Measurements from ENCODE around the gene CTNNBIP1. TPM values are rescaled to one million over a fixed set of nuclear protein-coding genes. Genes with fewer than 3 reads are reported as not detected.
A peak's percentile ranks its signal among the peaks of the same experiment; 100 is the strongest.

Gene CTNNBIP1
- total and polyA plus RNA-seq, 9 of the 15 experiments (the other 6 are each of a cell fraction or from before 2014, with no cell fraction given), result 0.65 to 29.2 (median 14.7) TPM

DNA sequence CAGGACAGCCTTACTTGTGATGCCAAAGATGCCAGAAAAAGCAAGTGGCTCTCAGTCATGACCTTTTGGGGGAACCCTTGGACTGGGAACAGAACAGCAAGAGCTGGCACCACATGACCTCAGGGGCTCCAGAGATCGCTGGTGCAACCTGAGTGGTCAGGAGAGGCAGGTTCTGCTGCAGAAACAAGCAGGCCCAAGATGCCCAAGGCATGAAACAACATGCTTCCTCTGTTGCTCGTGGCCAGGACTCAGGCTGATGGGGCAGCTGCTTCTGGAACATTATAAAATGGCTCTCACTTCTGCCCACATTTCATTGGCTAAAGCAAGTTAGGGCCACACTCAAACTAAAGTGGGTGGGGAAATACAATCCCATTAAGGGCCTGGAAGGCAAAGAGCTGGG, 68.6 kb downstream of the CTNNBIP1 start:
- CTCF ChIA-PET (ENCODE audit: low intra/inter-chr PET ratio), result no interaction called here
- no TSS peak for BruUV-seq (replicated peaks)

DNA sequence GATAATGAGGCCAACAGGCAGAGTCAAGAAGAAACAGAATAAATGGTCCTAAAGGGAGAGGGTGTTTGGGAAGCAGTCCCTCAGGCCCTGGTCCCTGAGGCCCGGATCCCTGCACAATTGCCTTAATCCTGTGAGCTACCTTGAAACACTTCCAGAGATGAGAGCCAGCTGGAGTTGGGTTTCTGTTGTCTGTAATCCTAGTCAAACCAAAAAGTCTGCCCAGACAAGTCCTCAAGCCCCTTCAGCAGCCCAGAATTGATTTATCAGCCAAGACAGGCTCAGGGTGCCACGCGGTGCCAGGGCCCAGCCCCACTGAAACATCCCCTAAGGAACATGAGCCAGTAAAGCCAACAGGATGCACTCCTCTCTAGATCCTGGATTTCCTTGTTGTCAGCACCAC, 69.9 kb downstream of the CTNNBIP1 start:
- no peak overlapping the region for H3K27ac ChIP-seq (ENCODE audit: extremely low read depth, low read depth, low read length)
- no peaks in the 10 kb centered on the region for H3K36me3 ChIP-seq (ENCODE audit: control insufficient read depth, insufficient read depth, low read length)
- ATAC-seq (no peak), FAIRE-seq (no peak), DNase-seq (ENCODE audit: extremely low read depth in 1 of 4, low spot score in 3 of 4) (no peak)
- no peak overlapping the region for H2AFZ ChIP-seq (ENCODE audit: low read depth, low read length)
- peaks cover 0 to 30% of the 10 kb centered on the region in 2 experiments; a peak in 2 of 5 replicates for H3K4me1 ChIP-seq (replicated peaks in 1 of 2; ENCODE audit: control insufficient read depth in 2 of 2, insufficient read depth in 2 of 2, low read length in 2 of 2)
- H3K4me2 ChIP-seq (ENCODE audit: insufficient read depth, low read length), result no peak overlapping the region
- no TSS peak for BruUV-seq (replicated peaks)
- H3K9me1 ChIP-seq (ENCODE audit: control insufficient read depth, insufficient read depth, low read length), result no peaks in the 10 kb centered on the region
- 0 out of 2 replicates have a peak, but pooled peaks cover 1% of the 10 kb centered on the region for H3K9me3 ChIP-seq (replicated peaks; ENCODE audit: control insufficient read depth, insufficient read depth, low read depth, low read length)
- POLR2A ChIA-PET, result interaction anchor here (1.4 to 4.3 kb wide), 2 partner anchors 9 kb away, joined by 3 to 35 read pairs; no protein-coding TSS in a partner anchor
- H3K4me3 ChIP-seq, result no peak overlapping the region
- H3K9ac ChIP-seq (ENCODE audit: insufficient read depth in 1 of 2, low read depth in 2 of 2, low read length in 2 of 2), result no peak overlapping the region
- intact Hi-C loops (cut with micrococcal nuclease) (no loop called here), in situ Hi-C loops (cut with MboI) (no loop called here)
- CTCF ChIA-PET (ENCODE audit: low intra/inter-chr PET ratio), result no interaction called here
- H3K79me2 ChIP-seq (ENCODE audit: control insufficient read depth, insufficient read depth, low read length), result no peaks in the 10 kb centered on the region
- H3K27me3 ChIP-seq (ENCODE audit: control insufficient read depth in 2 of 2, insufficient read depth in 2 of 2, low read length in 2 of 2), result peaks cover 35 to 71% of the 10 kb centered on the region in 2 experiments
- H4K20me1 ChIP-seq (replicated peaks; ENCODE audit: control insufficient read depth, insufficient read depth, low read length), result no peaks in the 10 kb centered on the region; the same call in 1 of the 2 replicates
- 4% methylated on average over 3 of the region's 3 CpGs for WGBS (ENCODE audit: insufficient coverage, low coverage, missing lambda C conversion rate)
- TF ChIP-seq, protein P1, sequence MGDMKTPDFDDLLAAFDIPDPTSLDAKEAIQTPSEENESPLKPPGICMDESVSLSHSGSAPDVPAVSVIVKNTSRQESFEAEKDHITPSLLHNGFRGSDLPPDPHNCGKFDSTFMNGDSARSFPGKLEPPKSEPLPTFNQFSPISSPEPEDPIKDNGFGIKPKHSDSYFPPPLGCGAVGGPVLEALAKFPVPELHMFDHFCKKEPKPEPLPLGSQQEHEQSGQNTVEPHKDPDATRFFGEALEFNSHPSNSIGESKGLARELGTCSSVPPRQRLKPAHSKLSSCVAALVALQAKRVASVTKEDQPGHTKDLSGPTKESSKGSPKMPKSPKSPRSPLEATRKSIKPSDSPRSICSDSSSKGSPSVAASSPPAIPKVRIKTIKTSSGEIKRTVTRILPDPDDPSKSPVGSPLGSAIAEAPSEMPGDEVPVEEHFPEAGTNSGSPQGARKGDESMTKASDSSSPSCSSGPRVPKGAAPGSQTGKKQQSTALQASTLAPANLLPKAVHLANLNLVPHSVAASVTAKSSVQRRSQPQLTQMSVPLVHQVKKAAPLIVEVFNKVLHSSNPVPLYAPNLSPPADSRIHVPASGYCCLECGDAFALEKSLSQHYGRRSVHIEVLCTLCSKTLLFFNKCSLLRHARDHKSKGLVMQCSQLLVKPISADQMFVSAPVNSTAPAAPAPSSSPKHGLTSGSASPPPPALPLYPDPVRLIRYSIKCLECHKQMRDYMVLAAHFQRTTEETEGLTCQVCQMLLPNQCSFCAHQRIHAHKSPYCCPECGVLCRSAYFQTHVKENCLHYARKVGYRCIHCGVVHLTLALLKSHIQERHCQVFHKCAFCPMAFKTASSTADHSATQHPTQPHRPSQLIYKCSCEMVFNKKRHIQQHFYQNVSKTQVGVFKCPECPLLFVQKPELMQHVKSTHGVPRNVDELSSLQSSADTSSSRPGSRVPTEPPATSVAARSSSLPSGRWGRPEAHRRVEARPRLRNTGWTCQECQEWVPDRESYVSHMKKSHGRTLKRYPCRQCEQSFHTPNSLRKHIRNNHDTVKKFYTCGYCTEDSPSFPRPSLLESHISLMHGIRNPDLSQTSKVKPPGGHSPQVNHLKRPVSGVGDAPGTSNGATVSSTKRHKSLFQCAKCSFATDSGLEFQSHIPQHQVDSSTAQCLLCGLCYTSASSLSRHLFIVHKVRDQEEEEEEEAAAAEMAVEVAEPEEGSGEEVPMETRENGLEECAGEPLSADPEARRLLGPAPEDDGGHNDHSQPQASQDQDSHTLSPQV (IDR thresholded peaks at IDR 0.05), result no peak
- TF ChIP-seq ZNF140 (CRISPR knock-in tag; IDR thresholded peaks at IDR 0.05) (no peak), HDAC6 (IDR thresholded peaks at IDR 0.05; ENCODE audit: low read depth, low read length) (no peak), ZNF146 (CRISPR knock-in tag; IDR thresholded peaks at IDR 0.05; ENCODE audit: unreplicated experiment) (no peak), HMG20A (CRISPR knock-in tag; conservative IDR thresholded peaks at IDR 0.05) (no peak)
- TF ChIP-seq, protein P2, sequence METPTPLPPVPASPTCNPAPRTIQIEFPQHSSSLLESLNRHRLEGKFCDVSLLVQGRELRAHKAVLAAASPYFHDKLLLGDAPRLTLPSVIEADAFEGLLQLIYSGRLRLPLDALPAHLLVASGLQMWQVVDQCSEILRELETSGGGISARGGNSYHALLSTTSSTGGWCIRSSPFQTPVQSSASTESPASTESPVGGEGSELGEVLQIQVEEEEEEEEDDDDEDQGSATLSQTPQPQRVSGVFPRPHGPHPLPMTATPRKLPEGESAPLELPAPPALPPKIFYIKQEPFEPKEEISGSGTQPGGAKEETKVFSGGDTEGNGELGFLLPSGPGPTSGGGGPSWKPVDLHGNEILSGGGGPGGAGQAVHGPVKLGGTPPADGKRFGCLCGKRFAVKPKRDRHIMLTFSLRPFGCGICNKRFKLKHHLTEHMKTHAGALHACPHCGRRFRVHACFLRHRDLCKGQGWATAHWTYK (CRISPR knock-in tag; IDR thresholded peaks at IDR 0.05), result no peak

More for the DNA sequence above, 68.6 kb downstream of the CTNNBIP1 start:
- Histone ChIP-seq H3K79me2 (ENCODE audit: control insufficient read depth, insufficient read depth, low read length) (no peaks in the 10 kb centered on the region), H3K4me2 (ENCODE audit: insufficient read depth, low read length) (no peak overlapping the region), H3K36me3 (ENCODE audit: control insufficient read depth, insufficient read depth, low read length) (no peaks in the 10 kb centered on the region), H3K4me1 (replicated peaks in 1 of 2; ENCODE audit: control insufficient read depth in 2 of 2, insufficient read depth in 2 of 2, low read length in 2 of 2) (peaks cover 0 to 28% of the 10 kb centered on the region in 2 experiments; a peak in 3 of 5 replicates), H4K20me1 (replicated peaks; ENCODE audit: control insufficient read depth, insufficient read depth, low read length) (no peaks in the 10 kb centered on the region; the same call in 1 of the 2 replicates), H3K27ac (ENCODE audit: extremely low read depth, low read depth, low read length) (no peak overlapping the region), H3K9me3 (replicated peaks; ENCODE audit: control insufficient read depth, insufficient read depth, low read depth, low read length) (0 out of 2 replicates have a peak, but pooled peaks cover 1% of the 10 kb centered on the region), H2AFZ (ENCODE audit: low read depth, low read length) (no peak overlapping the region), H3K27me3 (ENCODE audit: control insufficient read depth in 2 of 2, insufficient read depth in 2 of 2, low read length in 2 of 2) (peaks cover 23 to 58% of the 10 kb centered on the region in 2 experiments), H3K9me1 (ENCODE audit: control insufficient read depth, insufficient read depth, low read length) (no peaks in the 10 kb centered on the region), H3K4me3 (no peak overlapping the region), H3K9ac (ENCODE audit: insufficient read depth in 1 of 2, low read depth in 2 of 2, low read length in 2 of 2) (no peak overlapping the region)
- ATAC-seq (no peak), FAIRE-seq (no peak), DNase-seq (ENCODE audit: extremely low read depth in 1 of 4, low spot score in 3 of 4) (no peak)
- WGBS (ENCODE audit: insufficient coverage, low coverage, missing lambda C conversion rate), result 0% methylated on average over 2 of the region's 2 CpGs
- in situ Hi-C loops (cut with MboI), result no loop called here
- POLR2A ChIA-PET, result interaction anchor here (0.5 to 4.3 kb wide), 6 partner anchors 10 to 214 kb away, joined by 3 to 35 read pairs (median 3); no protein-coding TSS in a partner anchor
- TF ChIP-seq, protein P3, sequence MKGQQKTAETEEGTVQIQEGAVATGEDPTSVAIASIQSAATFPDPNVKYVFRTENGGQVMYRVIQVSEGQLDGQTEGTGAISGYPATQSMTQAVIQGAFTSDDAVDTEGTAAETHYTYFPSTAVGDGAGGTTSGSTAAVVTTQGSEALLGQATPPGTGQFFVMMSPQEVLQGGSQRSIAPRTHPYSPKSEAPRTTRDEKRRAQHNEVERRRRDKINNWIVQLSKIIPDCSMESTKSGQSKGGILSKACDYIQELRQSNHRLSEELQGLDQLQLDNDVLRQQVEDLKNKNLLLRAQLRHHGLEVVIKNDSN (CRISPR knock-in tag; IDR thresholded peaks at IDR 0.05), result 0 out of 2 replicates have a peak, but pooled peaks have one; percentile 7
- no peak for TF ChIP-seq ESRRA (IDR thresholded peaks at IDR 0.05; ENCODE audit: borderline replicate concordance, low read depth)
- TF ChIP-seq ZNF12 (CRISPR knock-in tag; IDR thresholded peaks at IDR 0.05), result peak; percentile 100
- intact Hi-C loops (cut with micrococcal nuclease), result no loop called here
